ENCODE results near the gene LIMD2.

GRCh38 chr17:63703029-63703428 is 3.1 kb upstream of the LIMD2 start:
- TF ChIP-seq POLR2AphosphoS5 (IDR thresholded peaks at IDR 0.05; ENCODE audit: borderline replicate concordance, low read depth, low read length) (no peak), EZH2 (IDR thresholded peaks at IDR 0.05) (no peak)
